Astrocyte (in vitro differentiated cells and primary cell): ENCODE measurements around the gene CACNA1B. TPM values are rescaled to one million over a fixed set of nuclear protein-coding genes. Genes with fewer than 3 reads are reported as not detected.

ENCODE experiments used
- DNase-seq: peaks from one replicate; pipeline ENCODE4 v3.0.0-alpha.2; 2010; ENCODE audit warnings: low read depth
- FAIRE-seq: peaks from 2 replicates; lab custom pipeline; 2011; peaks lifted over from hg19 to GRCh38; lab: Jason Lieb, UNC
- H2AFZ ChIP-seq: 2 replicates; pipeline ENCODE4 v1.6.0; 2012; ENCODE audit warnings: low read depth, low read length, inconsistent platforms
- H3K27ac ChIP-seq: 2 replicates; pipeline ENCODE4 v1.5.1; 2011; ENCODE audit warnings: low read depth, low read length, inconsistent platforms
- H3K27me3 ChIP-seq: 2 replicates; pipeline ENCODE4 v1.6.0; 2011; ENCODE audit warnings: low read length, inconsistent platforms; ENCODE audit not compliant: insufficient read depth
- H3K36me3 ChIP-seq: 2 replicates; pipeline ENCODE4 v1.5.1; 2011; ENCODE audit warnings: low read length, inconsistent platforms; ENCODE audit not compliant: insufficient read depth
- H3K4me1 ChIP-seq: 2 replicates; pipeline ENCODE4 v1.5.1; 2011; ENCODE audit warnings: low read length, inconsistent platforms; ENCODE audit not compliant: insufficient read depth
- H3K4me2 ChIP-seq: 2 replicates; pipeline ENCODE4 v1.6.0; 2012; ENCODE audit warnings: low read length, inconsistent platforms
- H3K4me3 ChIP-seq: 2 replicates; pipeline ENCODE4 v1.5.1; 2011; ENCODE audit warnings: low read depth, mild to moderate bottlenecking, low read length, inconsistent platforms; ENCODE audit not compliant: insufficient read depth
- H3K79me2 ChIP-seq: 2 replicates; pipeline ENCODE4 v1.6.0; 2012; ENCODE audit warnings: mild to moderate bottlenecking, low read length, inconsistent platforms; ENCODE audit not compliant: insufficient read depth
- H3K9ac ChIP-seq: 2 replicates; pipeline ENCODE4 v1.6.0; 2012; ENCODE audit warnings: mild to moderate bottlenecking, low read length, inconsistent platforms
- H3K9me3 ChIP-seq: 2 replicates; pipeline ENCODE4 v1.5.1; 2012; ENCODE audit warnings: low read depth, mild to moderate bottlenecking, low read length, inconsistent platforms; ENCODE audit not compliant: insufficient read depth
- H4K20me1 ChIP-seq: 2 replicates; pipeline ENCODE4 v1.6.0; 2012; ENCODE audit warnings: low read length, inconsistent platforms; ENCODE audit not compliant: insufficient read depth
- H3K27ac Mint-ChIP-seq: one replicate; pipeline ENCODE4 v1.8.0; 2021; ENCODE audit warnings: mild to moderate bottlenecking, mixed read lengths; ENCODE audit not compliant: unreplicated experiment
- H3K27me3 Mint-ChIP-seq: one replicate; pipeline ENCODE4 v1.8.0; 2021; ENCODE audit warnings: low read depth, mixed read lengths; ENCODE audit not compliant: unreplicated experiment
- H3K36me3 Mint-ChIP-seq: one replicate; pipeline ENCODE4 v1.8.0; 2021; ENCODE audit warnings: low read depth, mixed read lengths; ENCODE audit not compliant: unreplicated experiment
- H3K4me1 Mint-ChIP-seq: one replicate; pipeline ENCODE4 v1.8.0; 2021; ENCODE audit warnings: low read depth, mixed read lengths; ENCODE audit not compliant: unreplicated experiment
- H3K4me3 Mint-ChIP-seq: one replicate; pipeline ENCODE4 v1.8.0; 2021; ENCODE audit warnings: mild to moderate bottlenecking, moderate library complexity, mixed read lengths; ENCODE audit not compliant: unreplicated experiment
- H3K9me3 Mint-ChIP-seq: one replicate; pipeline ENCODE4 v1.8.0; 2021; ENCODE audit warnings: mild to moderate bottlenecking, mixed read lengths; ENCODE audit not compliant: unreplicated experiment
- EZH2 ChIP-seq: IDR thresholded peaks from 2 replicates; pipeline ENCODE4 v1.6.1; 2012; ENCODE audit warnings: mild to moderate bottlenecking, low read length, inconsistent platforms; ENCODE audit not compliant: insufficient read depth
- total RNA-seq: library from RNA; stranded (reverse); gene quantifications from 2 replicates; pipeline ENCODE4 v1.2.1, GENCODE V29; 2021
- TF ChIP-seq, protein P1 (sequence below): IDR thresholded peaks from 2 replicates; pipeline ENCODE4 v1.5.1; 2011; ENCODE audit warnings: low read depth, mild to moderate bottlenecking, inconsistent platforms, low read length, moderate library complexity; ENCODE audit not compliant: insufficient read depth

CACNA1B gene
- total RNA-seq, 1 donor from 2014 or later = 3.1 TPM

DNA sequence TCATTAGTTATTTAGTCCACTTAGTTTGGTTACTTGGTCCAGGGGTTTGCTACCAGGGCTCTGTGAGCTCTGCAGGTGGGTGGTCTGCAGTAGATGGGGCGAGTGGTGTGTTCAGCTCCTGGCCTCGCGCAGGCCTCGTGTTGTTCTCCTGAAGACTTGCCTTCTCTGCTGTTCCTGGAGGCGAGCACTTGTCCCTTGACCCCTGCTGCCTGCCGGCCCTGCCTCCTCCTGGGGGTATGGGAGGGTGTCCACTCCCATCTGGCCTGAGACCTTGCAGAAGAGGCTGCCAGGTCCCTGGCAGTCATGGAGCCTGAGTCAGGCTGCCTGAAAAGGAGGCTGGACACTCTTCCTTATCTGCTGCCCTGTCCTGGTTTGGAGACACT, 137.0 kb downstream of the CACNA1B start:
- Histone ChIP-seq H3K9ac (no peak overlapping the region), H3K9me3 (no peaks in the 10 kb centered on the region), H3K36me3 (no peaks in the 10 kb centered on the region), H2AFZ (no peak overlapping the region), H4K20me1 (no peaks in the 10 kb centered on the region), H3K79me2 (no peaks in the 10 kb centered on the region), H3K27ac (no peak overlapping the region), H3K4me1 (no peaks in the 10 kb centered on the region), H3K4me3 (no peak overlapping the region), H3K4me2 (no peak overlapping the region), H3K27me3 (no peaks in the 10 kb centered on the region)
- Mint-ChIP-seq H3K36me3 (no peaks in the 10 kb centered on the region), H3K9me3 (no peaks in the 10 kb centered on the region), H3K27ac (peak overlapping the region; percentile 26), H3K27me3 (peaks cover 28% of the 10 kb centered on the region), H3K4me1 (no peaks in the 10 kb centered on the region), H3K4me3 (no peak overlapping the region)
- no peak for FAIRE-seq
- DNase-seq = no peak
- TF ChIP-seq, protein P1, sequence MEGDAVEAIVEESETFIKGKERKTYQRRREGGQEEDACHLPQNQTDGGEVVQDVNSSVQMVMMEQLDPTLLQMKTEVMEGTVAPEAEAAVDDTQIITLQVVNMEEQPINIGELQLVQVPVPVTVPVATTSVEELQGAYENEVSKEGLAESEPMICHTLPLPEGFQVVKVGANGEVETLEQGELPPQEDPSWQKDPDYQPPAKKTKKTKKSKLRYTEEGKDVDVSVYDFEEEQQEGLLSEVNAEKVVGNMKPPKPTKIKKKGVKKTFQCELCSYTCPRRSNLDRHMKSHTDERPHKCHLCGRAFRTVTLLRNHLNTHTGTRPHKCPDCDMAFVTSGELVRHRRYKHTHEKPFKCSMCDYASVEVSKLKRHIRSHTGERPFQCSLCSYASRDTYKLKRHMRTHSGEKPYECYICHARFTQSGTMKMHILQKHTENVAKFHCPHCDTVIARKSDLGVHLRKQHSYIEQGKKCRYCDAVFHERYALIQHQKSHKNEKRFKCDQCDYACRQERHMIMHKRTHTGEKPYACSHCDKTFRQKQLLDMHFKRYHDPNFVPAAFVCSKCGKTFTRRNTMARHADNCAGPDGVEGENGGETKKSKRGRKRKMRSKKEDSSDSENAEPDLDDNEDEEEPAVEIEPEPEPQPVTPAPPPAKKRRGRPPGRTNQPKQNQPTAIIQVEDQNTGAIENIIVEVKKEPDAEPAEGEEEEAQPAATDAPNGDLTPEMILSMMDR = no peak
- no peak for TF ChIP-seq EZH2

DNA sequence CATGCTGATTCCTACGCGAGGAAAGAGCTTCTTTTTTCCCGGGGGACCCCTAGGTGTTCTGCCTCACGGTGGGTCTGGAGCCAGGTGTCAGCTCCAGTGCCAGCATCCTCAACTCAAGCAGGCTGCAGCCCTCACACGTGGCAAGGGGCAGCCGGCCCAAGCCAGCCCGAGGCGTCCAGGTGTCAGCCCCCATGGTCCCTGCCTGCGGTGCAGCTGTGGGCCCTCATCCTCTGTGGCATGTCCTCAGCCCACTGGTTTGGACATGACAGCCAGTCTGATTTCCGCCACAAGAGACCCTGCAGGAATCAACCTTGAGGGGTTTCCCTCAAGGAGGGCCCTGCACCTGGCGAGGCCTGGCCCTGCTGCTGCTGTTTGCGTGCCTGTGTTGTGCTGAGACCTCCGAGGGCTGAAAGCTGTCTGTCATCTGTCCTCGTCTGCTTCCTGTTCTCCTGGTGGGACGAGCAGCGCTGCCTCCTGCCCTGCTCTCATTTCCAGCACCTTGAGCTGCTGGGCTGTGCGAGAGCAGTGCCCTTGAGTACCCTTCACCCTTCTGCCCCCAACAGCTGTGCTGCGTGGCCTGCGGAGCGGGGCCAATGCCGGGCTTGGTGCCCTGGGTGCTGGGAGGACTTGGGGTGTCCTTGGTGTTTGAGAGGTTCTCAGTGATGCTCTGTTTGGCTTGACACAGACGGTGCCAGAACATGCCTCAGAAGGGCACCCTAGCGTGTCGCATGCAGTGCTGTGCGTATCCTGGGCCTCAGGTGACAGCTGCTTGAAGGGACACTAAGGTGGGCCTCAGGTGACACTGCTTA, 137.6 kb downstream of the CACNA1B start:
- Mint-ChIP-seq H3K36me3 (no peaks in the 10 kb centered on the region), H3K9me3 (no peaks in the 10 kb centered on the region), H3K4me1 (no peaks in the 10 kb centered on the region), H3K27ac (no peak overlapping the region), H3K27me3 (peaks cover 32% of the 10 kb centered on the region), H3K4me3 (no peak overlapping the region)
- Histone ChIP-seq H4K20me1 (no peaks in the 10 kb centered on the region), H3K27me3 (no peaks in the 10 kb centered on the region), H3K36me3 (no peaks in the 10 kb centered on the region), H3K27ac (no peak overlapping the region), H3K4me1 (no peaks in the 10 kb centered on the region), H3K4me2 (no peak overlapping the region), H3K9me3 (no peaks in the 10 kb centered on the region), H3K9ac (no peak overlapping the region), H2AFZ (no peak overlapping the region), H3K79me2 (no peaks in the 10 kb centered on the region), H3K4me3 (no peak overlapping the region)
- DNase-seq = no peak
- TF ChIP-seq, protein P1 = no peak
- TF ChIP-seq EZH2 = no peak
- FAIRE-seq = no peak

DNA sequence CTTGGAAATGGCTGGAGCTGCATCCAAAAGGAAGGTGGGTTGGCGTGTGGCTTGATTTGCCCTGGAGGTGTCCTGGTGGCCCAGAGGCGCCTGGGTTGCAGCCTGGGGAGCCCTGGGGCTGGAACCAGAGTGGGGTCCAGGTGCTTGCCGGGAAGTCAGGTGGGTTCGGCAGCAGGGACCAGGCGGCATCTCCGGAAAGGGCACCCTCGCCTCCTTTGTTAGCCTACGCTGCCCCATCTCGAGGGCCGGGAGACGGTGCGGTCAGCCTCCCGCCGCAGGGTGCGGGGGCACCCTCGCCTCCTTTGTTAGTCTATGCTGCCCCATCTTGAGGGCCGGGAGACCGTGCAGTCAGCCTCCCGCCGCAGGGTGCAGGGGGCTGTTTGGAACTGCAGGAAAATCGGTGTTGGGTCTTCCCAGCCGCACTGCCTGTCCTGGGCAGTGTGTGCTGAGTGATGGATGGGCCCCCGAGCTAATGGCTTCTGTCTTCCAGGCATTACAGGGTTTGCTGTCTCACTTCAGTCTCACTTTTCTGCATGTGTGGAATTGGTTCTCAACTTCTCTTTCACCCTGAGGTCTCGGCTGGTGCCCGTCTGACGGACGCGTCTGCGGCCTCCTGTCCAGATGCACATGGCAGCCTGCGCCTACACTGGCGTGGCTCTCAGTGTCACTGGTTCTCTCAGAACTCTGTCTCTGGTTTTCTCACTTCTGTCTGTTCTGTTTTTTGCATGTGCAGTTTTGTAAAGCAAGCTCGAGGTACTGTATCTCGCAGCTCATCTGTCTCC, 139.0 kb downstream of the CACNA1B start:
- Histone ChIP-seq H3K79me2 (no peaks in the 10 kb centered on the region), H3K4me2 (no peak overlapping the region), H2AFZ (no peak overlapping the region), H3K9me3 (no peaks in the 10 kb centered on the region), H3K4me1 (no peaks in the 10 kb centered on the region), H3K9ac (no peak overlapping the region), H4K20me1 (no peaks in the 10 kb centered on the region), H3K4me3 (no peak overlapping the region), H3K27ac (no peak overlapping the region), H3K36me3 (no peaks in the 10 kb centered on the region), H3K27me3 (no peaks in the 10 kb centered on the region)
- H3K27ac Mint-ChIP-seq = no peak overlapping the region
- H3K27me3 Mint-ChIP-seq = peaks cover 31% of the 10 kb centered on the region
- DNase-seq (no peak), FAIRE-seq (no peak)
- no peaks in the 10 kb centered on the region for H3K9me3 Mint-ChIP-seq
- H3K4me3 Mint-ChIP-seq = no peak overlapping the region
- H3K36me3 Mint-ChIP-seq = no peaks in the 10 kb centered on the region
- no peaks in the 10 kb centered on the region for H3K4me1 Mint-ChIP-seq
- TF ChIP-seq, protein P1 = no peak
- TF ChIP-seq EZH2 = no peak
